HG02571 (cell line): ENCODE results near the gene CROCC2.

Experiments used
- ATAC-seq: cut with Tn5 transposase; IDR thresholded peaks from one replicate; pipeline ENCODE4 v1.9.1; 2021; ENCODE audit warnings: mild to moderate bottlenecking, moderate library complexity; ENCODE audit not compliant: unreplicated experiment

The CROCC2 gene

DNA sequence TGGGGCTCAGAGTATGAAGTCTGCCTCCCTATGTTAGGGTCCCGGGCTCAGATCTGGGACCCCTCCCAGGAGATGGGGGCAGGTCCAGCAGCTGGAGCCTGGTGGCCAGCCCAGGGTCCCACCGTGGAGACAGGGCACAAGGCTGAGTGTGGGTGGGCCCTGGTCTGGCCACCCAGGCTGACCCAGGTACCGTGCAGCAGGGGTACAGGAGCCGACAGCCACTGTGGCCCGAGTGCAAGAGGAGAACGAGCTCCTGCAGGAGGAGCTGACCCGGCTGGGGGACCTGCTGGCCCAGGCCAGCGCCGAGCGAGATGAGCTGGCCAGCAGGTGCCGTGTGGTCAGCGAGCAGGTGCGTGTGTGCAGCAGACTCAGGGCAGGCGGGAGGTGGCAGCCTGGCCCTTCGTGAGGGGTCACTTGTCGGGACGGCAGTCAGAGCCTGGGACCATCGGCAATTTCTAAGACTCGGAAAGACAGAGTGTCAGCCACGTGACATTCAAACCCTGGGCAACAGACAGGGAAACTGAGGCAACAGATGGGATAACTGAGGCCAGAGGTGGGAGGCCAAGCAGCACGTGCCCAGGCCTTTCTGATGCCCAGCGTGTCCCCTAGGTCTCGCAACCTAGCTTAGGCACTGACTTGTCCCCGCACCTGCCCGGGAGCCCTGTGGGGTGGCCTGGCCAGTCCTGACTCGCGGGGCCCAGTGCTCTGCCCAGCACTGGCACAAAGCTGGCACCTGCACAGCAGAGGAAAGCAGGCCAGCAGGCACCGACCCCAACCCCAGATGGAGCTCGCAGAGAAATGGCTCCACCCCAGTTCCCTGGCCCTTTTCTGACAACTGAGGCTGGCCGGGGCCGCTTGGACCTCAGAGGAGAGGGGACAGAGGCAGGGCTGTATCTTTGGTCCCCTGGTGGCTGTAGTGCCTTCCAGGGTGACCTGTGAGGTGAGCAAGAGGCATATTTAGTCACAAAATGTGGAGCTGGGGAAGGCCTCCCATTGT lies 13.9 kb downstream of the CROCC2 start:
- ATAC-seq = no peak

DNA sequence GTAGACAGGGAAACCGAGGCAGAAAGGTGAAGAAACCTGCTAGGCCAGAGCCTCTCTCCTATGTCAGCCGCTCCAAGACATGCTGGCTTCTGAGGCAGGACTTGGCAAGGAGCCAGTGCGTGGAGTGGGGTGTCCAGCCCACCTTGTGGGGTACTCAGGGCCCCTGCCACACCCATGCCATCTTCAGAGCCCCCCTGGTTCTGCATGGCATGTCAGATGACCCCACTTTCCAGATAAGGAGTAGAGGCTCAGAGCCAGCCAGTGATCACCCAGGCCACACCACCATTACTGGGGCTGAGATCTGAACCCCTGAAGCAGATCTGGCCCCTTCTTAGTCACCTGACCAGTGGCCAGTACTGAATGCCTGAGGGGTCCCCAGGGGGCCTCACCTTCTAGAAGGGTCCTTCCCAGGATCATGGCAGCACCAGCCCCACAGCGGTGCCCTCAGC lies 14.7 kb downstream of the CROCC2 start:
- ATAC-seq = no peak

DNA sequence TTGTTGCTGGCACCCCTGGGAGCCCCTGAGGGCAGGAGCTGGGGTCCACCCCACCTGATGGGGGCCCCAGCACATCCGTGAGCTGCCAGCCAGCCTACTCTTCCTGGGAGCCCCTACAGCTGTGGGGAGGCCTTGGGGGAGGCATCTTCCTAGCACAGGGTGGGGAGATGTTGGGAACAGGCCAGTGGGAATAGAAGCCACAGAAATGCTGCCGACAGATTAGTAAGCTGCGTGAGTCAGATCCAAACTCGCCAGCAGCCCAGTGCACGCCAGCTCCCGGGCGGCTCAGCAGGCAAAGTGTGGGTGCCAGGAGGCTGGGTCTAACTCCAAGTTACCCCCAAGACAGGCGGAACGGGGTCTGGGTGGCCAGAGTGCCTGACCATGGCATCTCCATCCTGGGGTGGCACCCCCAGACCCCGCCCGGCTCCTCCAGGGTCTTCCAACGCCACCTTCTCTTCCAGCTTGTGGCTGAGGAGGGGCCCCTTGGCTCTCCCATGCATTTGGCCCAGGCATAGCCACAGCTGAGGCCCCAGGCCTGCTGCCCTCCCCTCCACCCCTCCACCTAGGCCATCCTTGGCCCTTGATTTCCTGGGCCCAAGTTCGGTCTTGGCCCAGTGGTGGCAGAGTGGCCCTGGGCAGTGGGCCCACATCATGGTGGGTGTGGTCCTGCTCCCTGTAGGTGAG lies 15.3 kb downstream of the CROCC2 start:
- ATAC-seq = no peak

DNA sequence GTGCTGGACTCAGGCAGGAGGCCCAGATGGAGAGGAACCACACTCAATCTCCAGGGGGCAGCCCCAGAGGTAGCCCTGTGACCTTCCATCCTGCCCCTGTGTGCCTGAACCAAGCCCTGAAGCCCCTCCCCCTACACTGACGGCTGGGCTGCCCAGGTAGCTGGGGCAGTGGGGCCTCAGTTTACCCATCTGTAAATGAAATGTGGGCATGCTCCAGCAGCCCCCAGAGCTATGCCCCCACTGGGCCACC lies 15.8 kb downstream of the CROCC2 start:
- ATAC-seq = no peak

DNA sequence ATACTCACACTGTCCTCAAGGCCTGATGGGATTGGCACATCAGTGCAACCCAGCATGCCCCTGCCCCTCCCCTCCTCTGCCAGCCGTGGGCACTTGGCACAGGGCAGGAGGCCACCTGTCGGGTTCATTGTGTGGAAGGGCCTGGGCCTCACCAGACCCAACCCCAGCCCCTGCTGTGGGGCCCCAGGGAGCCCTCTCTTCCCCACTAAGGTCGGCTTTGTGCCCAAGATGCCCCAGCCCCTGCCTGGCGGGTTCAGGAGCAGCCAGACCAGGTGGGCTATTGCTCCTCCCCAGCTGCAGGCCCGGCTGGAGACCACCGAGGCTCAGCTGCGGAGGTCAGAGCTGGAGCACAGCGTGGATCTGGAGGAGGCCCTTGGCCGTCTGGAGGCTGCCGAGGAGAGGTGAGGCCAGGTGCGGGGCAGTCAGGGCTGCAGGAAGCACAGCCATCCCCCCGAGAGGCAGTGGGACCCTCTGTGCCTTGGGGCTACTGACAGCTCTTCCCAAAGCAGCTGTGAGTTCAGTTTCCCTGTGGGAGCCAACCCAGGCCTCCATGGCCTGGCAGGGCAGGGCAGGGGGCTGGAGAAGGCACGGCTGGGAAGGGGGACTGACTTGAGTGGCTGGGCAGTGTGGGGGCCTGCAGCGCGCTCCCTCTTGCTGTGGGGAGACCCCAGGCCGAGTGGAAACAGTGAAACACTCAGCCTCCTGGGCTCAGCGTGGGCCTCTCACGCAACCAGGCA lies 16.3 kb downstream of the CROCC2 start:
- ATAC-seq = no peak

DNA sequence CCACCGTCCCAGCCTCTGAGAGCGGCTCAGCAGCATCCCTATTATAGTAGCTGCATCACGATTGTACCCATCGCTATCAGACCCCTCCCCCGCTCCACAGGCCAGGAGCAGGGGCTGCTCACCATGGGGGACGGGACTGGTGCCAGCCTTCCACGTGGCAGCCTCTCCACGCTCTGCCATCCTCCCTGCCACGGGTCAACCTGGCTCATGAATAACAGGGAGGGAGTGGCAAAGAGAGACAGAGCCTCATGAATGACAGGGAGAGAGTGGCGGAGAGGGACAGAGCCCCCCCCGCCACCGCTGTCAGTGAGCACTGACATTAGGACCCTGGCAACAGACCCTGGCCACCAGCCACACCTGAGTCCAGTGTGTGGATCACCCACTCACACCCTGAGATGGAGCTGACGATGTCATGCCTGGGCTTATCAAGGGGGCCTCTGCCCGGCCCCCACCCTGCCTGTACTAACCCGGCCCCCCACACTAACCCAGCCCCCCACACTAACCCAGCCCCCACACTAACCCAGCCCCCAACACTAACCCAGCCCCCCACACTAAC lies 16.9 kb downstream of the CROCC2 start:
- ATAC-seq = no peak

DNA sequence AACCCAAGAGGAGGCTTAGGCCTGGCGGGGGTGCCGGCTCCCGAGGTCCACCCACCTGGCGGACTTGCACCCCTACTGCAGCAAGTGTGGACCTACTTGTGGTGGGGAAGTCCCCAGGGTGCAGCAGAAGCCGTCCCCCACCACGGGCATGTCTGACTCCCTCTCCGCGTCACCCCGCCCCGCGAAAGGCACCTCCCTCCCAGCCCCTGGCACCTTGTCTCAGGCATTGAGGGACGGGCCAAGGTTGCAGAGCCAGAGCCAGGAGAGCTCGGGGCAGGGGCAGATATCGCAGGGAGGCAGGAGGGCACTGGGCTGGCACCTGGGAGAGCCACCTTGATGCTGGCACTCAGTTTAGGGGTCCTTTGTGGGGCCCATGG lies 19.0 kb downstream of the CROCC2 start:
- no peak for ATAC-seq

DNA sequence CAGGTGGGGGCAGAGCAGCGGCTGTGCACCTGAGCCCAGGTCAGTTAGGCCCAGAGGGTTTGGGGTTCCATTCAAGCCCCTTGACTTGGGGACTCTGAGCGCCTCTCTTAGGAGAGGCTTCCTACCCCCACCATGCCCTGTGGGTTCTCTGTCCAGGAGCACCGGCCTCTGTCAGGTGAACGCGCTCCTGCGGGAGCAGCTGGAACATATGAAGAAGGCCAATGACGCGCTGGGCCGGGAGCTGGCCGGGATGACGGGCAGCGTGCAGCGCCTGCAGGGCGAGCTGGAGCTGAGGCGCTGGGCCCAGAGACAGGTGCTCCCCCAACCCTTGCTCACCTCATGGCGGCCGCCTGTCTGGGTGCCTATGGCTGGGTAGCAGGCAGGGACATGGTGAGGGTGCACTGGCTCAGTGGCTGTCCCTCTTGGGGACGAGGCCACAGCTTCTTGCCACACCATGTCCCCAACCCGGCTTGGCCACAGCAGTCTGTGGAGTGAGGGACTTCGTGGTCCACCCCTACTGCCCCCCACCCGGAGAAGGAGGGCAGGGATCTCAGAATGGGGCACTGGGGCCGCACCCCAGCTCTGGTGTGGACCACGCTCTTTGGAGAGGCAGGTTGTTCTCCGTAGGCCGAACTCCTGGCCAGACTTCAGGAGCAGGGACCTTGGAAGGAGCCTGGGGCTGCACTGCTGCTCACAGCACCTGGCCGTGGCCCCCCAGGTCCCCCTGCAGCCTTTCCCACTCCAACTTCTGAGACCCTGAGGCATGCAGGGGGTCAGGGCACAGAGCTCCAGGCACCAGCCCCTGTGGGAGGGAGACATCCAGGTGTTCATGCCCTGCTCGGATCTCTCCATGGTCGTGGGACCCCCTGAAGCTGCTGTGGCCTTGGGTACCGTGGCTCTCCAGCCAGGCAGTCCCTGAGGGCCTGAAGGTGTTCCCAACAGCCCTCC lies 19.7 kb downstream of the CROCC2 start:
- no peak for ATAC-seq

GRCh38 chr2:240926516-240927389 lies 20.6 kb downstream of the CROCC2 start:
- ATAC-seq = no peak

DNA sequence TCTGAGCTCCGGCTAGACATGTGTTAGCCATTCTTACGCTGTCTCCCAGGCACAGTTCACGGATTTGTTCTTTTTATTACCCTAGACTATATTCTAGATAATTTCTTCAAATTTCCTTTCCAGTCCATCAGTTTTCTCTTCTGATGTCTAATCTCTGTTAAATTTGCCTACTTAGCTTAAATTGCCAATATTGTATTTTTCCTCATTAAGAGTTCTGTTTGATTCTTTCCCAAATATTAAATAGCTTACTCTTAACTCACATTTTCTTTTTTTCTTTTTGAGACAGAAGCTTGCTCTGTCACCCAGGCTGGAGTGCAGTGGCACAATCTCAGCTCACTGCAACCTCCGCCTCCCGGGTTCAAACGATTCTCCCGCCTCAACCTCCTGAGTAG lies 21.2 kb downstream of the CROCC2 start:
- ATAC-seq = no peak

DNA sequence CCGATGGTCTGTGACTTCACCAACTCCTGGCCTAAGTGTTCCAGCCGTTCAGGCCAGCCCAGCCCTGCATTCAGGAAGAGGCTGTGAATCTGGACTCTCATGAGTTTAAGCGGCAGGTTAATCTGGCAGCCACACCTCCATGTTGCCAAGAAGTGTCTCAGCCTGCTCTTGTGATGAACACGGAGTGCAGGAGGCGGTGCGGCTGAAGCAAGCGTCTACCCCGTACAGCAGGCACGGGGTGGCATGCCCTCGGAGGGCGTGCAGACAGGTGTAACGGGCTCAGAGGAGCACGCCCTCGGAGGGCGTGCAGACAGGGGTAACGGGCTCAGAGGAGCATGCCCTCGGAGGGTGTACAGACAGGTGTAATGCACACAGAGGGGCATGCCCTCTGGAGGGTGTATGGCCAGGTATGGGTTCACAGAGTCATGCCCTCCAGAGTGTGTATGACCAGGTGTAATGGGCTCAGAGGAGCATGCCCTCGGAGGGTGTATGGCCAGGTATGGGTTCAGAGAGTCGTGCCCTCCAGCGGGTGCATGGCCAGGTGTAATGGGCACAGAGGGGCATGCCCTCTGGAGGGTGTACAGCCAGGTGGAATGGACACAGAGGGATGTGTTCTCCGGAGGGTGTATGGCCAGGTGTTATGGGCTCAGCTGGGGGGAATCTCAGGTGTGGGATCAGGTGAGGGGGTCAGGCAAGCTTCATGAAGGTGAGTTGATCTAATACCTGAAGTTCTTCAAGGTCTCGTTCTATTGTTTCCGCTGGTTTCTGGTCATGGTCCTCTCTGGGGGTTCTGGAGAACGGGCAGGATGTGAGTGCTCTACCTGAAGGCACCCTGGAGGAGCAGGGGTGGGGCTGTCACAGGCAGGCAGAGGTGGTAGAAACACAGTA lies 22.6 kb downstream of the CROCC2 start:
- no peak for ATAC-seq

GRCh38 chr2:240929364-240930095 lies 23.4 kb downstream of the CROCC2 start:
- no peak for ATAC-seq

DNA sequence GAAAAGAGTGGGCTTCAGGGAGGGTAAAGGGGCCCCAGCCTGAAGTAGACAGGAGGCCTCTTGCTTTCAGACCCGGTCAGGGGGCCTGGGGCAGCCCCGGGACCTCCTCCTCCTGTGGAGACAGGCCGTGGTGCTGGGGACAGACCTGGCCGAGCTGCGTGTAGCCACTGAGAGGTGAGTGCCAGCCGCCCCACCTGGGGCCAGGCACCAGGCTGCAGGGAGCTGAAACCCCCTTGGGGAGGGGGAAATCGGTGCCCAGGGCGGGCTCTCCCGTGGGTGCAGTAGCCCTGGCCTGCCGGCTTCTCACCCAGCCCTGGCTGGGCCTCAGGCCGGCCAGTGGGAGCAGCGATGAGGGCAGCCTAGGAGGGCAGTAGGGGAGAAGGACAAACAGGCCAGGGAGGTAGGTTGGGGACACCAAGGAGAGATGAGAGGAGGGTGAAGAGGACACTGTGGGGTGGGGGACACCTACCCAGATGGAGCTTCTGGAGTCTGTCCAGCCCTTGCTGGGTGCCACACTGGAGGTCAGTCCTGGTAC lies 24.0 kb downstream of the CROCC2 start:
- ATAC-seq = no peak

DNA sequence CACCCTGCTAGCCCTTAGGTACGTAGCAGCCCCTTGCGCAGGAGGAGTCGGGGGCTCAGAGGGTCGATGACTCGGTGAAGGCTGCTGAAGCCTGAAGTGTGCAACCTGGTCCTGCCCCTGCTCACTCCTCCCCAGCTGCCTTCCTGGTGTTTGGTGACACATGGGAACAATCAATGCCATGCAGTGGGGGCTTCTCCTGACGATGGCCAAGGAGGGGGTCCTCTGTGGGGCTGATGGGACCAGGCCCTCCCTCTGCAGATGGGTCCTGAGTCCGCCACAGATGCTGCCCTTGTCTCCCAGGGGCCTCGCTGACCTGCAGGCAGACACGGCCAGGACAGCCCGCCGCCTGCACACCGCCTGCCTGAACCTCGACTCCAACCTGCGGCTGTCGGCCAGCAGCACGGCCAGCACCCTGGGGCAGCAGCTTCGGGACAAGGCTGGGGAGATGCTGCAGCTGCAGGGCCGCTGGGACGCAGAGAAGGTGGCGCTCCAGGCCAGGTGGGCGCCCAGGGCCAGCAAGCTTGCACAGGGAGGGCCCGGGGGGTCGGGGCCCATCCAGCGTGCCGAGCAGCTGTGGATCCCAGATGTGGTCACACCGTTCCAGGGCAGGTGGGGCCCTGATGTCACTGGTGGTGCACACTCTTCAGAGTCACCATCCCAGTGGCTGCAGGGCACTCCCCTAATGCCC lies 24.6 kb downstream of the CROCC2 start:
- ATAC-seq = no peak

GRCh38 chr2:240931319-240931949 lies 25.3 kb downstream of the CROCC2 start:
- no peak for ATAC-seq

GRCh38 chr2:240932001-240932723 lies 26.0 kb downstream of the CROCC2 start:
- no peak for ATAC-seq
